WTC11 (cell line): ENCODE measurements around the gene GABRR3. TPM values are rescaled to one million over a fixed set of nuclear protein-coding genes. Genes with fewer than 3 reads are reported as not detected.

Experiments
- ATAC-seq: fragments of 200-7000 bp; cut with Tn5 transposase; 2 replicates; pipeline ENCODE4 v1.10.0; 2021; ENCODE audit warnings: mild to moderate bottlenecking, moderate library complexity
- CTCF ChIA-PET: fragments of 300-600 bp; sonication (Branson Sonifier 250); formaldehyde crosslinking; loops from one replicate; lab custom pipeline; 2021; ENCODE audit warnings: antibody characterized with exemption; lab: Charles Lee
- POLR2A ChIA-PET: fragments of 350-600 bp; sonication (Branson Sonifier 250); formaldehyde crosslinking; loops from one replicate; lab custom pipeline; 2021; ENCODE audit warnings: antibody characterized with exemption; lab: Charles Lee
- DNase-seq: peaks from one replicate; pipeline ENCODE4 v3.0.0; 2021; ENCODE audit warnings: low spot score
- H3K27ac Mint-ChIP-seq: 2 replicates; pipeline ENCODE4 v1.8.0; 2021; ENCODE audit warnings: mixed read lengths
- H3K27me3 Mint-ChIP-seq: 2 replicates; pipeline ENCODE4 v1.8.0; 2021; ENCODE audit warnings: low read depth, mild to moderate bottlenecking, moderate library complexity, mixed read lengths
- H3K36me3 Mint-ChIP-seq: 2 replicates; pipeline ENCODE4 v1.8.0; 2021; ENCODE audit warnings: mixed read lengths
- H3K4me1 Mint-ChIP-seq: 2 replicates; pipeline ENCODE4 v1.8.0; 2022; ENCODE audit warnings: mixed read lengths
- H3K4me3 Mint-ChIP-seq: 2 replicates; pipeline ENCODE4 v1.8.0; 2021; ENCODE audit warnings: mild to moderate bottlenecking, moderate library complexity, mixed read lengths
- H3K9me3 Mint-ChIP-seq: 2 replicates; pipeline ENCODE4 v1.8.0; 2021; ENCODE audit warnings: mixed read lengths
- CBFB ChIP-seq: sonication (generic); formaldehyde crosslinking; IDR thresholded peaks from 2 replicates; pipeline ENCODE4 v1.8.1; 2022; ENCODE audit warnings: mild to moderate bottlenecking, low read depth, missing genetic modification reagents
- CREM ChIP-seq: sonication (generic); formaldehyde crosslinking; IDR thresholded peaks from 2 replicates; pipeline ENCODE4 v1.8.1; 2022; ENCODE audit warnings: mild to moderate bottlenecking, missing genetic modification reagents, moderate library complexity
- EMX1 ChIP-seq: fragments of 250-450 bp; sonication (Bioruptor Pico); IDR thresholded peaks from 2 replicates; pipeline ENCODE4 v1.8.0; 2021; ENCODE audit warnings: mild to moderate bottlenecking
- FOXP1 ChIP-seq: sonication (generic); formaldehyde crosslinking; IDR thresholded peaks from 2 replicates; pipeline ENCODE4 v1.8.0; 2022; ENCODE audit warnings: missing genetic modification reagents, mild to moderate bottlenecking, moderate library complexity, borderline replicate concordance
- NFE2L1 ChIP-seq: sonication (generic); formaldehyde crosslinking; IDR thresholded peaks from 2 replicates; pipeline ENCODE4 v1.8.1; 2023; ENCODE audit warnings: missing genetic modification reagents
- OVOL2 ChIP-seq: fragments of 250-450 bp; sonication (Bioruptor Pico); IDR thresholded peaks from 2 replicates; pipeline ENCODE4 v1.9.0; 2021; ENCODE audit warnings: mild to moderate bottlenecking, borderline replicate concordance
- PRRX2 ChIP-seq: fragments of 250-450 bp; sonication (Bioruptor Pico); IDR thresholded peaks from 2 replicates; pipeline ENCODE4 v1.8.0; 2021; ENCODE audit warnings: mild to moderate bottlenecking
- SMAD3 ChIP-seq: sonication (generic); formaldehyde crosslinking; IDR thresholded peaks from 2 replicates; pipeline ENCODE4 v1.8.0; 2022; ENCODE audit warnings: missing genetic modification reagents, mild to moderate bottlenecking, borderline replicate concordance
- TCF7 ChIP-seq: sonication (generic); formaldehyde crosslinking; IDR thresholded peaks from 2 replicates; pipeline ENCODE4 v1.8.0; 2022; ENCODE audit warnings: mild to moderate bottlenecking, low read depth, missing genetic modification reagents, moderate library complexity
- ZNF671 ChIP-seq: fragments of 250-450 bp; sonication (Bioruptor Pico); IDR thresholded peaks from 2 replicates; pipeline ENCODE4 v1.8.0; 2021; ENCODE audit warnings: mild to moderate bottlenecking
- total RNA-seq: library from RNA; stranded (reverse); gene quantifications from 3 replicates; pipeline ENCODE4 v1.2.3, GENCODE V29; 2021
- TF ChIP-seq, protein P1 (sequence below): fragments of 250-450 bp; sonication (Bioruptor Pico); IDR thresholded peaks from 2 replicates; pipeline ENCODE4 v1.9.0; 2021; ENCODE audit warnings: mild to moderate bottlenecking
- TF ChIP-seq, protein P2 (sequence below): fragments of 200-600 bp; IDR thresholded peaks from 2 replicates; pipeline ENCODE4 v1.8.0; 2022; ENCODE audit warnings: antibody characterized with exemption
- TF ChIP-seq, protein P3 (sequence below): sonication (generic); formaldehyde crosslinking; IDR thresholded peaks from 2 replicates; pipeline ENCODE4 v1.8.0; 2022; ENCODE audit warnings: mild to moderate bottlenecking, missing genetic modification reagents
- TF ChIP-seq, protein P4 (sequence below): fragments of 250-450 bp; sonication (Bioruptor Pico); IDR thresholded peaks from 2 replicates; pipeline ENCODE4 v1.8.0; 2021; ENCODE audit warnings: mild to moderate bottlenecking
- TF ChIP-seq, protein P5 (sequence below): sonication (generic); formaldehyde crosslinking; IDR thresholded peaks from 2 replicates; pipeline ENCODE4 v1.8.0; 2023; ENCODE audit warnings: mild to moderate bottlenecking, missing genetic modification reagents

Gene GABRR3
- total RNA-seq, 1 experiment from 2014 or later, result not detected

DNA sequence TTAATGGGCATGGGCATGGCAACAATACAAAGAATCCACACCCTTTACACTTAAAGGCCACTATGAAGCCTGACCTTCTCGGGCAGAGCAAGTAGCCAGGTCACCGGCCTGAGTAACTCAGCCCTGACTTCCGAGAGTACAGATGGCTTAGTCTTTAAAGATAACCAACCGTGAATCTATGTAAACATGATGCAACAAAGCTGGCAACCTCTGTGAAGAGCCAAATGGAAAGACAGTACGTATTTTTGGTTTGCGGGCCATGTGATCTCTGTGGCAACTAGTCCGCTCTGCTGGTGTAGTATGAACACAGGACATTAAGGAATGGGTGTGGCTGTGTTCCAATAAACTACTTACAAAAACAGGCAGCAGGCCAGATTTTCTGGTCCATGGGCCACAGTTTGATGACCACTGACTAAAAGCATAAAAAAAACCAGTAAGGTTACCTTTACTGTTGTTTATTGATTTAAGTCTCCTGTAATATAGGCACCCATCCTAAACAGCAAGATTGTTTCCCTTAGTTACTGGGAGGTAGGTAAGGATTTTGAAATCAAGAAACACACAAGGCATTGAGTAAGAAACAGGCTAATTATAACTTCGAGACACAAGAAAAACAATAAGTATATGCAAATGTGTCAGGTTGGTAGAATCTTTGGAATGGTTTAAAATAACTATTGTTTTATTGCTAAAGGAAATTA, 77.4 kb downstream of the GABRR3 start:
- ChIA-PET CTCF (no interaction called here), POLR2A (no interaction called here)
- Mint-ChIP-seq H3K4me1 (peaks cover 2% of the 10 kb centered on the region; the same call in 1 of the 2 replicates), H3K4me3 (no peak overlapping the region), H3K27me3 (no peaks in the 10 kb centered on the region)
- TF ChIP-seq CREM, result no peak
- TF ChIP-seq EMX1, result no peak
- TF ChIP-seq PRRX2 (CRISPR knock-in tag), result no peak
- no peak for TF ChIP-seq FOXP1 (CRISPR knock-in tag)
- TF ChIP-seq, protein P1, sequence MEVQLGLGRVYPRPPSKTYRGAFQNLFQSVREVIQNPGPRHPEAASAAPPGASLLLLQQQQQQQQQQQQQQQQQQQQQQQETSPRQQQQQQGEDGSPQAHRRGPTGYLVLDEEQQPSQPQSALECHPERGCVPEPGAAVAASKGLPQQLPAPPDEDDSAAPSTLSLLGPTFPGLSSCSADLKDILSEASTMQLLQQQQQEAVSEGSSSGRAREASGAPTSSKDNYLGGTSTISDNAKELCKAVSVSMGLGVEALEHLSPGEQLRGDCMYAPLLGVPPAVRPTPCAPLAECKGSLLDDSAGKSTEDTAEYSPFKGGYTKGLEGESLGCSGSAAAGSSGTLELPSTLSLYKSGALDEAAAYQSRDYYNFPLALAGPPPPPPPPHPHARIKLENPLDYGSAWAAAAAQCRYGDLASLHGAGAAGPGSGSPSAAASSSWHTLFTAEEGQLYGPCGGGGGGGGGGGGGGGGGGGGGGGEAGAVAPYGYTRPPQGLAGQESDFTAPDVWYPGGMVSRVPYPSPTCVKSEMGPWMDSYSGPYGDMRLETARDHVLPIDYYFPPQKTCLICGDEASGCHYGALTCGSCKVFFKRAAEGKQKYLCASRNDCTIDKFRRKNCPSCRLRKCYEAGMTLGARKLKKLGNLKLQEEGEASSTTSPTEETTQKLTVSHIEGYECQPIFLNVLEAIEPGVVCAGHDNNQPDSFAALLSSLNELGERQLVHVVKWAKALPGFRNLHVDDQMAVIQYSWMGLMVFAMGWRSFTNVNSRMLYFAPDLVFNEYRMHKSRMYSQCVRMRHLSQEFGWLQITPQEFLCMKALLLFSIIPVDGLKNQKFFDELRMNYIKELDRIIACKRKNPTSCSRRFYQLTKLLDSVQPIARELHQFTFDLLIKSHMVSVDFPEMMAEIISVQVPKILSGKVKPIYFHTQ (CRISPR knock-in tag), result no peak
- no peak for TF ChIP-seq CBFB
- no peak for TF ChIP-seq TCF7 (CRISPR knock-in tag)
- no peak for TF ChIP-seq OVOL2
- TF ChIP-seq, protein P2, sequence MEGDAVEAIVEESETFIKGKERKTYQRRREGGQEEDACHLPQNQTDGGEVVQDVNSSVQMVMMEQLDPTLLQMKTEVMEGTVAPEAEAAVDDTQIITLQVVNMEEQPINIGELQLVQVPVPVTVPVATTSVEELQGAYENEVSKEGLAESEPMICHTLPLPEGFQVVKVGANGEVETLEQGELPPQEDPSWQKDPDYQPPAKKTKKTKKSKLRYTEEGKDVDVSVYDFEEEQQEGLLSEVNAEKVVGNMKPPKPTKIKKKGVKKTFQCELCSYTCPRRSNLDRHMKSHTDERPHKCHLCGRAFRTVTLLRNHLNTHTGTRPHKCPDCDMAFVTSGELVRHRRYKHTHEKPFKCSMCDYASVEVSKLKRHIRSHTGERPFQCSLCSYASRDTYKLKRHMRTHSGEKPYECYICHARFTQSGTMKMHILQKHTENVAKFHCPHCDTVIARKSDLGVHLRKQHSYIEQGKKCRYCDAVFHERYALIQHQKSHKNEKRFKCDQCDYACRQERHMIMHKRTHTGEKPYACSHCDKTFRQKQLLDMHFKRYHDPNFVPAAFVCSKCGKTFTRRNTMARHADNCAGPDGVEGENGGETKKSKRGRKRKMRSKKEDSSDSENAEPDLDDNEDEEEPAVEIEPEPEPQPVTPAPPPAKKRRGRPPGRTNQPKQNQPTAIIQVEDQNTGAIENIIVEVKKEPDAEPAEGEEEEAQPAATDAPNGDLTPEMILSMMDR, result no peak
- TF ChIP-seq, all 79 proteins: peak for 0
- DNase-seq (no peak), ATAC-seq (no peak)
- no peak overlapping the region for H3K27ac Mint-ChIP-seq
- no peaks in the 10 kb centered on the region for H3K9me3 Mint-ChIP-seq
- H3K36me3 Mint-ChIP-seq, result no peaks in the 10 kb centered on the region; the same call in 1 of the 2 replicates

DNA sequence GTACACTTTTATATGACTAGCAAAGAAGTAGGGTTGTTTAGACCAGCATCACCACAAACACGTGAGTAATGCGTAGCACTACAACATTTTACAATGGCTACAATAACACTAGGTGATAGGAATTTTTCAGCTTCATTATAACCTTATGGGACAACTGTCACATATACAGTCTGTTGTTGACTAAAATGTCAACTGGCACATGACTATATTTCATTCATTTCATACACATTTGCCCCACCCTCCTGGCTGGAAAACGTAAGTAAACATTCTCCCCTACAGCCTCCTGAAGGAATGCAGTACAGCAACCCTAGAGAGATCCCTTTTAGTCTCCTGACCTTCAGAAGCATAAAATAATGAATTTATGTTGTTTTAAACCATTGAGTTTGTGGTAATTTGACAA, 79.1 kb downstream of the GABRR3 start:
- DNase-seq (no peak), ATAC-seq (no peak)
- Mint-ChIP-seq H3K9me3 (no peaks in the 10 kb centered on the region), H3K4me1 (peaks cover 2% of the 10 kb centered on the region; the same call in 1 of the 2 replicates), H3K27me3 (no peaks in the 10 kb centered on the region), H3K27ac (no peak overlapping the region), H3K4me3 (no peak overlapping the region), H3K36me3 (no peaks in the 10 kb centered on the region; the same call in 1 of the 2 replicates)
- TF ChIP-seq NFE2L1 (CRISPR knock-in tag) (no peak), SMAD3 (CRISPR knock-in tag) (no peak), TCF7 (CRISPR knock-in tag) (no peak), ZNF671 (CRISPR knock-in tag) (no peak)
- TF ChIP-seq, protein P3, sequence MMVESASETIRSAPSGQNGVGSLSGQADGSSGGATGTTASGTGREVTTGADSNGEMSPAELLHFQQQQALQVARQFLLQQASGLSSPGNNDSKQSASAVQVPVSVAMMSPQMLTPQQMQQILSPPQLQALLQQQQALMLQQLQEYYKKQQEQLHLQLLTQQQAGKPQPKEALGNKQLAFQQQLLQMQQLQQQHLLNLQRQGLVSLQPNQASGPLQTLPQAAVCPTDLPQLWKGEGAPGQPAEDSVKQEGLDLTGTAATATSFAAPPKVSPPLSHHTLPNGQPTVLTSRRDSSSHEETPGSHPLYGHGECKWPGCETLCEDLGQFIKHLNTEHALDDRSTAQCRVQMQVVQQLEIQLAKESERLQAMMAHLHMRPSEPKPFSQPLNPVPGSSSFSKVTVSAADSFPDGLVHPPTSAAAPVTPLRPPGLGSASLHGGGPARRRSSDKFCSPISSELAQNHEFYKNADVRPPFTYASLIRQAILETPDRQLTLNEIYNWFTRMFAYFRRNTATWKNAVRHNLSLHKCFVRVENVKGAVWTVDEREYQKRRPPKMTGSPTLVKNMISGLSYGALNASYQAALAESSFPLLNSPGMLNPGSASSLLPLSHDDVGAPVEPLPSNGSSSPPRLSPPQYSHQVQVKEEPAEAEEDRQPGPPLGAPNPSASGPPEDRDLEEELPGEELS (CRISPR knock-in tag), result no peak
- TF ChIP-seq, protein P4, sequence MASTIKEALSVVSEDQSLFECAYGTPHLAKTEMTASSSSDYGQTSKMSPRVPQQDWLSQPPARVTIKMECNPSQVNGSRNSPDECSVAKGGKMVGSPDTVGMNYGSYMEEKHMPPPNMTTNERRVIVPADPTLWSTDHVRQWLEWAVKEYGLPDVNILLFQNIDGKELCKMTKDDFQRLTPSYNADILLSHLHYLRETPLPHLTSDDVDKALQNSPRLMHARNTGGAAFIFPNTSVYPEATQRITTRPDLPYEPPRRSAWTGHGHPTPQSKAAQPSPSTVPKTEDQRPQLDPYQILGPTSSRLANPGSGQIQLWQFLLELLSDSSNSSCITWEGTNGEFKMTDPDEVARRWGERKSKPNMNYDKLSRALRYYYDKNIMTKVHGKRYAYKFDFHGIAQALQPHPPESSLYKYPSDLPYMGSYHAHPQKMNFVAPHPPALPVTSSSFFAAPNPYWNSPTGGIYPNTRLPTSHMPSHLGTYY, result no peak
- TF ChIP-seq, protein P5, sequence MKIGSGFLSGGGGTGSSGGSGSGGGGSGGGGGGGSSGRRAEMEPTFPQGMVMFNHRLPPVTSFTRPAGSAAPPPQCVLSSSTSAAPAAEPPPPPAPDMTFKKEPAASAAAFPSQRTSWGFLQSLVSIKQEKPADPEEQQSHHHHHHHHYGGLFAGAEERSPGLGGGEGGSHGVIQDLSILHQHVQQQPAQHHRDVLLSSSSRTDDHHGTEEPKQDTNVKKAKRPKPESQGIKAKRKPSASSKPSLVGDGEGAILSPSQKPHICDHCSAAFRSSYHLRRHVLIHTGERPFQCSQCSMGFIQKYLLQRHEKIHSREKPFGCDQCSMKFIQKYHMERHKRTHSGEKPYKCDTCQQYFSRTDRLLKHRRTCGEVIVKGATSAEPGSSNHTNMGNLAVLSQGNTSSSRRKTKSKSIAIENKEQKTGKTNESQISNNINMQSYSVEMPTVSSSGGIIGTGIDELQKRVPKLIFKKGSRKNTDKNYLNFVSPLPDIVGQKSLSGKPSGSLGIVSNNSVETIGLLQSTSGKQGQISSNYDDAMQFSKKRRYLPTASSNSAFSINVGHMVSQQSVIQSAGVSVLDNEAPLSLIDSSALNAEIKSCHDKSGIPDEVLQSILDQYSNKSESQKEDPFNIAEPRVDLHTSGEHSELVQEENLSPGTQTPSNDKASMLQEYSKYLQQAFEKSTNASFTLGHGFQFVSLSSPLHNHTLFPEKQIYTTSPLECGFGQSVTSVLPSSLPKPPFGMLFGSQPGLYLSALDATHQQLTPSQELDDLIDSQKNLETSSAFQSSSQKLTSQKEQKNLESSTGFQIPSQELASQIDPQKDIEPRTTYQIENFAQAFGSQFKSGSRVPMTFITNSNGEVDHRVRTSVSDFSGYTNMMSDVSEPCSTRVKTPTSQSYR (CRISPR knock-in tag), result no peak
- TF ChIP-seq, protein P1 (CRISPR knock-in tag), result no peak
- ChIA-PET POLR2A (no interaction called here), CTCF (no interaction called here)
